OCI-LY3 (cell line): ENCODE data around the gene RBM44.

Experiments
- CTCF ChIP-seq: fragments of 200-600, 300-600 bp; sonication (generic); IDR thresholded peaks from 2 replicates; pipeline ENCODE4 v1.5.1; 2014; ENCODE audit warnings: antibody characterized with exemption, low read length, low read depth
- EZH2phosphoT487 ChIP-seq: fragments of 200-600 bp; shearing (Covaris generic); IDR thresholded peaks from 2 replicates; pipeline ENCODE4 v1.6.1; 2018; ENCODE audit warnings: antibody characterized with exemption, mixed run types, low read depth

GRCh38 chr2:237870754-237871651 is 72.4 kb downstream of the RBM44 start:
- TF ChIP-seq CTCF (no peak), EZH2phosphoT487 (no peak)
